ENCODE data around the gene SYNE1.

GRCh38 chr6:152170702-152171667 lies 466.2 kb downstream of the SYNE1 start:
- no peak for TF ChIP-seq EGR1 (IDR thresholded peaks at IDR 0.05; ENCODE audit: low read depth in 2 of 2)
- TF ChIP-seq, protein P1, sequence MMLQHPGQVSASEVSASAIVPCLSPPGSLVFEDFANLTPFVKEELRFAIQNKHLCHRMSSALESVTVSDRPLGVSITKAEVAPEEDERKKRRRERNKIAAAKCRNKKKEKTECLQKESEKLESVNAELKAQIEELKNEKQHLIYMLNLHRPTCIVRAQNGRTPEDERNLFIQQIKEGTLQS (IDR thresholded peaks at IDR 0.05) = no peak
- TF ChIP-seq YY1 (IDR thresholded peaks at IDR 0.05) = no peak
- TF ChIP-seq CTCF (IDR thresholded peaks at IDR 0.05; ENCODE audit: low read depth, low read length, missing input control) = no peak
- TF ChIP-seq, protein P2, sequence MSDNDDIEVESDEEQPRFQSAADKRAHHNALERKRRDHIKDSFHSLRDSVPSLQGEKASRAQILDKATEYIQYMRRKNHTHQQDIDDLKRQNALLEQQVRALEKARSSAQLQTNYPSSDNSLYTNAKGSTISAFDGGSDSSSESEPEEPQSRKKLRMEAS (IDR thresholded peaks at IDR 0.05) = no peak
- no peak for TF ChIP-seq SP1 (IDR thresholded peaks at IDR 0.05)
- TF ChIP-seq ZBTB33 (IDR thresholded peaks at IDR 0.05) = no peak
- no peak for TF ChIP-seq REST (IDR thresholded peaks at IDR 0.05)
- no peak for TF ChIP-seq TAF1 (conservative IDR thresholded peaks at IDR 0.05)
- TF ChIP-seq RAD21 (IDR thresholded peaks at IDR 0.05) = no peak
- no peak for TF ChIP-seq GABPA (IDR thresholded peaks at IDR 0.05 in 1 of 2, conservative IDR thresholded peaks at IDR 0.05 in 1 of 2)
- TF ChIP-seq NR2F2 (IDR thresholded peaks at IDR 0.05) = no peak
- no peak for TF ChIP-seq JUND (IDR thresholded peaks at IDR 0.05)
